K562 (cell line): ENCODE data around the gene SPATA2L. TPM values are rescaled to one million over a fixed set of nuclear protein-coding genes. Genes with fewer than 3 reads are reported as not detected.

Source experiments
- ATAC-seq: fragments of 200-7000 bp; cut with Tn5 transposase; 3 replicates; pipeline ENCODE4 v1.9.1; 2020; ENCODE audit warnings: moderate library complexity
- BruUV-seq: library from RNA; stranded (reverse); fragments of 400-500 nt; replicated peaks from 2 replicates; lab custom pipeline; 2021; lab: Mats Ljungman, UMichigan
- CTCF ChIA-PET: fragments of 300-600 bp; formaldehyde crosslinking; extraction: SDS; loops from one replicate; lab custom pipeline; 2021; ENCODE audit warnings: low intra/inter-chr PET ratio; lab: Yijun Ruan, JAX
- POLR2A ChIA-PET: fragments of 300-600, 350-650 bp; sonication (Branson Sonifier 250); formaldehyde crosslinking; extraction: SDS; loops from one replicate; lab custom pipeline; 2021; ENCODE audit warnings: antibody characterized with exemption, inconsistent platforms; lab: Yijun Ruan, JAX
- DNase-seq, 4 experiments: peaks; one replicate each; pipeline versions ENCODE4 v3.0.0 to v3.0.0-alpha.2; 2011 to 2018; ENCODE audit warnings: low spot score in 3 of 4, mixed read lengths in 3 of 4; ENCODE audit errors: extremely low read depth in 1 of 4
- FAIRE-seq: peaks from 2 replicates; lab custom pipeline; 2011; peaks lifted over from hg19 to GRCh38; lab: Jason Lieb, UNC
- H2AFZ ChIP-seq: 2 replicates; pipeline ENCODE4 v1.6.0; 2011; ENCODE audit warnings: low read depth, low read length, control low read depth, inconsistent platforms
- H3K27ac ChIP-seq: fragments of 200-600 bp; 3 replicates; pipeline ENCODE4 v1.8.0; 2011; ENCODE audit warnings: low read depth, mild to moderate bottlenecking, control low read depth, inconsistent platforms, low read length, moderate library complexity, mixed read lengths; ENCODE audit errors: extremely low read depth
- H3K27me3 ChIP-seq, 2 experiments: fragments of 300-600 bp in 1 of 2; 2 replicates in 1 of 2; 3 replicates in 1 of 2; pipeline versions ENCODE4 v1.6.0 to v1.8.0; 2011; ENCODE audit warnings: inconsistent platforms in 2 of 2, low read length in 2 of 2, mild to moderate bottlenecking in 1 of 2, mixed read lengths in 1 of 2, moderate library complexity in 1 of 2; ENCODE audit not compliant: control insufficient read depth in 2 of 2, insufficient read depth in 2 of 2
- H3K36me3 ChIP-seq: fragments of 300-600 bp; 3 replicates; pipeline ENCODE4 v1.8.0; 2011; ENCODE audit warnings: mild to moderate bottlenecking, low read length, inconsistent platforms; ENCODE audit not compliant: control insufficient read depth, insufficient read depth
- H3K4me1 ChIP-seq, 2 experiments: fragments of 200-600 bp in 1 of 2; replicated peaks in 1 of 2; 2 replicates in 1 of 2; 3 replicates in 1 of 2; pipeline versions ENCODE4 v1.5.1 to v1.8.0; 2011; ENCODE audit warnings: inconsistent platforms in 2 of 2, low read length in 2 of 2, mild to moderate bottlenecking in 1 of 2, mixed read lengths in 1 of 2, moderate library complexity in 1 of 2; ENCODE audit not compliant: control insufficient read depth in 2 of 2, insufficient read depth in 2 of 2
- H3K4me2 ChIP-seq: 2 replicates; pipeline ENCODE4 v1.6.1; 2011; ENCODE audit warnings: low read length, control low read depth, inconsistent platforms, mixed read lengths; ENCODE audit not compliant: insufficient read depth
- H3K4me3 ChIP-seq: fragments of 200-600 bp; sonication (generic), shearing (Covaris generic); 2 replicates; pipeline ENCODE4 v1.5.1; 2016; ENCODE audit warnings: control low read depth, inconsistent platforms
- H3K79me2 ChIP-seq: fragments of 200-600 bp; 3 replicates; pipeline ENCODE4 v1.8.0; 2011; ENCODE audit warnings: low read length, inconsistent platforms; ENCODE audit not compliant: control insufficient read depth, insufficient read depth
- H3K9ac ChIP-seq, 2 experiments: 2 replicates each; pipeline versions ENCODE4 v1.6.0 to v1.6.1; 2011; ENCODE audit warnings: low read depth in 2 of 2, low read length in 2 of 2, control low read depth in 1 of 2, inconsistent platforms in 1 of 2, mild to moderate bottlenecking in 1 of 2, mixed read lengths in 1 of 2; ENCODE audit not compliant: insufficient read depth in 1 of 2
- H3K9me1 ChIP-seq: one replicate; pipeline ENCODE4 v1.6.0; 2011; ENCODE audit warnings: inconsistent platforms, mild to moderate bottlenecking, low read length, moderate library complexity; ENCODE audit not compliant: control insufficient read depth, insufficient read depth
- H3K9me3 ChIP-seq: replicated peaks from 2 replicates; pipeline ENCODE4 v1.5.1; 2011; ENCODE audit warnings: low read depth, low read length, inconsistent platforms; ENCODE audit not compliant: control insufficient read depth, insufficient read depth
- H4K20me1 ChIP-seq: replicated peaks from 2 replicates; pipeline ENCODE4 v1.6.1; 2011; ENCODE audit warnings: low read length, inconsistent platforms, mixed read lengths; ENCODE audit not compliant: control insufficient read depth, insufficient read depth
- BRD4 ChIP-seq: fragments of 200-600 bp; sonication (generic); IDR thresholded peaks from 2 replicates; pipeline ENCODE4 v1.6.1; 2017; ENCODE audit warnings: inconsistent platforms
- CAMTA2 ChIP-seq: fragments of 250-450 bp; sonication (Bioruptor Pico); conservative IDR thresholded peaks from 2 replicates; pipeline ENCODE4 v1.5.1; 2022
- CEBPG ChIP-seq, 3 experiments: fragments of 200-800 bp in 1 of 3; sonication (Bioruptor generic) in 1 of 3; sonication (generic) in 1 of 3; formaldehyde crosslinking in 1 of 3; IDR thresholded peaks in 2 of 3; conservative IDR thresholded peaks in 1 of 3; 2 replicates each; pipeline versions ENCODE4 v1.6.1 to v1.8.0; 2016 to 2022; ENCODE audit warnings: missing compliant biosample characterization in 2 of 3, missing genetic modification characterization in 2 of 3, mild to moderate bottlenecking in 1 of 3, missing genetic modification reagents in 1 of 3
- EP400 ChIP-seq: fragments of 450-650 bp; IDR thresholded peaks from 2 replicates; pipeline ENCODE4 v1.6.1; 2017; ENCODE audit warnings: antibody characterized with exemption, mild to moderate bottlenecking, moderate library complexity
- FOXJ3 ChIP-seq: sonication (generic); formaldehyde crosslinking; IDR thresholded peaks from 2 replicates; pipeline ENCODE4 v1.4.0; 2020; ENCODE audit warnings: mild to moderate bottlenecking, missing genetic modification reagents
- FUS ChIP-seq: fragments of 200-400 bp; formaldehyde crosslinking; optimal IDR thresholded peaks from 2 replicates; pipeline ENCODE3; 2017; ENCODE audit warnings: low read depth, low read length
- HNRNPH1 ChIP-seq: fragments of 200-400 bp; formaldehyde crosslinking; optimal IDR thresholded peaks from 2 replicates; pipeline ENCODE3; 2017; ENCODE audit warnings: low read depth, mild to moderate bottlenecking, low read length, moderate library complexity
- ILK ChIP-seq: fragments of 450-650 bp; IDR thresholded peaks from 2 replicates; pipeline ENCODE4 v1.6.1; 2016; ENCODE audit warnings: missing genetic modification characterization, low read depth, mild to moderate bottlenecking, missing compliant biosample characterization, moderate library complexity, borderline replicate concordance
- LARP7 ChIP-seq: fragments of 450-650 bp; IDR thresholded peaks from 2 replicates; pipeline ENCODE4 v1.6.1; 2016
- LEF1 ChIP-seq: fragments of 450-650 bp; IDR thresholded peaks from 2 replicates; pipeline ENCODE4 v1.6.1; 2016; ENCODE audit warnings: mild to moderate bottlenecking
- MLX ChIP-seq, 2 experiments: fragments of 450-650 bp in 1 of 2; sonication (generic) in 1 of 2; formaldehyde crosslinking; conservative IDR thresholded peaks; 2 replicates each; pipeline versions ENCODE4 v1.4.0 to v1.8.1; 2020 to 2022; ENCODE audit warnings: mild to moderate bottlenecking in 1 of 2, missing genetic modification reagents in 1 of 2
- RBBP5 ChIP-seq: fragments of 200-600 bp; sonication (generic); IDR thresholded peaks from 2 replicates; pipeline ENCODE4 v1.6.1; 2012; ENCODE audit warnings: borderline replicate concordance, mild to moderate bottlenecking, low read length, control low read depth, inconsistent platforms; ENCODE audit not compliant: insufficient read depth, poor library complexity, severe bottlenecking
- SAFB2 ChIP-seq: fragments of 200-400 bp; formaldehyde crosslinking; IDR thresholded peaks from 2 replicates; pipeline ENCODE4 v1.6.1; 2018; ENCODE audit warnings: borderline replicate concordance, low read length, low read depth, moderate library complexity; ENCODE audit not compliant: severe bottlenecking
- SMAD2 ChIP-seq: fragments of 150-350 bp; IDR thresholded peaks from 2 replicates; pipeline ENCODE4 v1.6.1; 2014; ENCODE audit warnings: low read depth, mild to moderate bottlenecking, low read length
- TGIF2 ChIP-seq: sonication (generic); formaldehyde crosslinking; IDR thresholded peaks from 2 replicates; pipeline ENCODE4 v1.8.1; 2022; ENCODE audit warnings: mild to moderate bottlenecking, missing genetic modification reagents, moderate library complexity
- THAP7 ChIP-seq: fragments of 250-450 bp; sonication (Bioruptor Pico); IDR thresholded peaks from 2 replicates; pipeline ENCODE4 v1.5.0; 2021
- ZNF311 ChIP-seq: fragments of 250-450 bp; sonication (Bioruptor Pico); IDR thresholded peaks from 2 replicates; pipeline ENCODE4 v1.4.0; 2020; ENCODE audit warnings: mild to moderate bottlenecking, moderate library complexity
- ZNF41 ChIP-seq: fragments of 250-450 bp; sonication (Bioruptor Pico); conservative IDR thresholded peaks from 2 replicates; pipeline ENCODE4 v1.4.0; 2020; ENCODE audit warnings: mild to moderate bottlenecking
- ZNF444 ChIP-seq: fragments of 250-450 bp; sonication (Bioruptor Pico); IDR thresholded peaks from 2 replicates; pipeline ENCODE4 v1.4.0; 2020; ENCODE audit warnings: mild to moderate bottlenecking, moderate library complexity
- WGBS: fragments of 100-300 bp; shearing (Covaris generic); methylation state at CpG from one replicate; pipeline ENCODE4 v1.1.6; 2016; ENCODE audit warnings: low coverage, mixed read lengths; ENCODE audit not compliant: insufficient coverage; ENCODE audit errors: missing lambda C conversion rate; 5-methylcytosine and 5-hydroxymethylcytosine counted together
- in situ Hi-C: fragments of 300-500 bp; cut with MboI; formaldehyde crosslinking; loops from 4 replicates; pipeline ENCODE4 v1.15.0; 2018; ENCODE audit warnings: inconsistent platforms, mixed read lengths
- intact Hi-C: fragments of 100-400 bp; cut with micrococcal nuclease; formaldehyde crosslinking; loops from 2 replicates; pipeline ENCODE4 v1.14.2; 2022
- polyA plus RNA-seq, 8 experiments: library from polyadenylated mRNA; depleted of rRNA in 4 of 8; stranded (reverse) in 5 of 8; unstranded in 3 of 8; fragments of >200 nt; fragmentation: Nextera tagmentation in 2 of 8; fragmentation: Illumina TruSeq in 1 of 8; extraction: Ambion mirVana in 2 of 8; extraction: Trizol in 1 of 8; gene quantifications; 2 replicates each; pipeline versions ENCODE4 v1.2.1 to v1.2.3, GENCODE V29; 2011 to 2014; ENCODE audit warnings: inconsistent platforms in 1 of 8, missing spikeins in 1 of 8
- total RNA-seq, 7 experiments: library from RNA; depleted of rRNA in 6 of 7; stranded (reverse); fragments of >200 nt in 6 of 7; fragmentation: Illumina TruSeq in 2 of 7; extraction: Trizol in 2 of 7; gene quantifications; 2 replicates each; pipeline versions ENCODE4 v1.2.1 to v1.2.3, GENCODE V29; 2011 to 2021; ENCODE audit warnings: low replicate concordance in 1 of 7

The SPATA2L gene
- total and polyA plus RNA-seq, 9 of the 15 experiments (the other 6 are each of a cell fraction or from before 2014, with no cell fraction given), result 0.13 to 19.2 (median 4.8) TPM; not detected in 1

- Histone ChIP-seq H3K79me2 (peaks cover 9% of the 10 kb centered on the region), H3K9me3 (no peaks in the 10 kb centered on the region), H3K9ac (peak overlapping the region; percentile 70 to 93), H3K4me2 (peak overlapping the region; percentile 86), H3K9me1 (peaks cover 11% of the 10 kb centered on the region), H3K4me1 (peaks cover 13 to 64% of the 10 kb centered on the region in 2 experiments), H3K27ac (peak overlapping the region; percentile 76), H4K20me1 (peaks cover 4% of the 10 kb centered on the region; the same call in 1 of the 2 replicates), H3K4me3 (peak overlapping the region; percentile 51), H3K36me3 (peaks cover 26% of the 10 kb centered on the region; the same call in 2 of the 3 replicates), H2AFZ (peak overlapping the region; percentile 79), H3K27me3 (no peaks in the 10 kb centered on the region)
- intact Hi-C loops (loop anchor here (2.0 to 5.0 kb wide), 3 partner anchors 18 to 211 kb away; no protein-coding TSS in a partner anchor), in situ Hi-C loops (loop anchor here (5.0 kb wide), 1 partner anchor 161 kb away; no protein-coding TSS in a partner anchor)
- ChIA-PET CTCF (interaction anchor here (0.6 to 2.7 kb wide), 2 partner anchors 142 to 160 kb away, joined by 3 to 18 read pairs; no protein-coding TSS in a partner anchor), POLR2A (interaction anchor here (0.5 to 2.2 kb wide), 10 partner anchors 10 to 317 kb away, joined by 3 to 16 read pairs (median 3); partner anchors contain the start of gene CDK10)
- peak; percentile 74 for ATAC-seq
- no peak for FAIRE-seq
- WGBS, result 2% methylated on average over 42 of the region's 78 CpGs
- TSS peak; percentile 50 for BruUV-seq
- peak; percentile 48 to 82 (median 62) for DNase-seq
- no peak for TF ChIP-seq HNRNPH1
- no peak for TF ChIP-seq ZNF41 (CRISPR knock-in tag)
- TF ChIP-seq EP400, result no peak
- TF ChIP-seq CAMTA2, result no peak
- no peak for TF ChIP-seq SAFB2
- no peak for TF ChIP-seq THAP7 (CRISPR knock-in tag)
- no peak for TF ChIP-seq CEBPG (CRISPR knock-in tag; IDR thresholded peaks at IDR 0.05)
- TF ChIP-seq CEBPG (tag; conservative IDR thresholded peaks at IDR 0.05 in 1 of 2, IDR thresholded peaks at IDR 0.05 in 1 of 2), result no peak
- no peak for TF ChIP-seq LARP7
- TF ChIP-seq TGIF2 (CRISPR knock-in tag), result no peak
- no peak; a peak in 1 of 4 replicates for TF ChIP-seq MLX (CRISPR knock-in tag; conservative IDR thresholded peaks at IDR 0.05)
- TF ChIP-seq BRD4, result no peak
- TF ChIP-seq ILK (tag), result no peak
- no peak for TF ChIP-seq SMAD2
- no peak for TF ChIP-seq ZNF444 (CRISPR knock-in tag)
- no peak for TF ChIP-seq FUS
- TF ChIP-seq ZNF311 (CRISPR knock-in tag), result no peak
- TF ChIP-seq LEF1, result no peak
- no peak for TF ChIP-seq FOXJ3 (CRISPR knock-in tag)
- no peak for TF ChIP-seq RBBP5
Measured at GRCh38 chr16:89700649-89701424, 668 bp downstream of the SPATA2L start.
